Naive thymus-derived CD8-positive, alpha-beta T cell (primary cell): ENCODE data around the gene M1AP. TPM values are rescaled to one million over a fixed set of nuclear protein-coding genes. Genes with fewer than 3 reads are reported as not detected.

Source experiments
- ATAC-seq, 2 donors: fragments of 150-1000 bp; cut with Tn5 transposase in 1 of 2; sonication (Bioruptor Pico), chemical (Tn5 transposase) in 1 of 2; 1 replicate in 1 of 2; 2 replicates in 1 of 2; pipeline ENCODE4 v1.10.0; 2021; ENCODE audit warnings: mild to moderate bottlenecking in 2 of 2, moderate library complexity in 2 of 2
- POLR2A ChIA-PET: fragments of 350-600 bp; sonication (Branson Sonifier 250); formaldehyde crosslinking; loops from one replicate; lab custom pipeline; 2021; ENCODE audit warnings: antibody characterized with exemption; lab: Charles Lee
- DNase-seq, 10 donors: peaks; one replicate each; pipeline versions ENCODE4 v3.0.0 to v3.0.0-alpha.2; 2020 to 2022
- H3K27ac Mint-ChIP-seq, 10 donors: one replicate each; pipeline ENCODE4 v1.8.0; 2020 to 2022; ENCODE audit warnings: mild to moderate bottlenecking in 10 of 10, mixed read lengths in 10 of 10, moderate library complexity in 4 of 10, inconsistent platforms in 1 of 10
- H3K27me3 Mint-ChIP-seq, 5 donors: one replicate each; pipeline ENCODE4 v1.8.0; 2021 to 2022; ENCODE audit warnings: mixed read lengths in 5 of 5
- H3K36me3 Mint-ChIP-seq, 3 donors: one replicate each; pipeline ENCODE4 v1.8.0; 2020 to 2022; ENCODE audit warnings: mixed read lengths in 3 of 3, mild to moderate bottlenecking in 2 of 3, inconsistent platforms in 1 of 3
- H3K4me1 Mint-ChIP-seq, 4 donors: one replicate each; pipeline ENCODE4 v1.8.0; 2021 to 2022; ENCODE audit warnings: mixed read lengths in 4 of 4
- H3K4me3 Mint-ChIP-seq, 10 donors: one replicate each; pipeline ENCODE4 v1.8.0; 2020 to 2022; ENCODE audit warnings: mild to moderate bottlenecking in 10 of 10, mixed read lengths in 10 of 10, moderate library complexity in 6 of 10, inconsistent platforms in 1 of 10
- H3K9me3 Mint-ChIP-seq, 9 donors: one replicate each; pipeline ENCODE4 v1.8.0; 2020 to 2022; ENCODE audit warnings: mixed read lengths in 9 of 9, mild to moderate bottlenecking in 3 of 9, inconsistent platforms in 1 of 9, moderate library complexity in 1 of 9
- polyA plus RNA-seq, 3 donors: library from polyadenylated mRNA; unstranded; fragments of 300-500 nt; fragmentation: Illumina TruSeq; gene quantifications; one replicate each; pipeline ENCODE4 v1.2.3, GENCODE V29; 2021
- total RNA-seq, 8 experiments: library from RNA in 2 of 8; stranded (reverse) in 2 of 8; gene quantifications; one replicate each; pipeline ENCODE4 v1.2.3 and lab custom pipeline; 2021 to 2026

Gene M1AP, protein sequence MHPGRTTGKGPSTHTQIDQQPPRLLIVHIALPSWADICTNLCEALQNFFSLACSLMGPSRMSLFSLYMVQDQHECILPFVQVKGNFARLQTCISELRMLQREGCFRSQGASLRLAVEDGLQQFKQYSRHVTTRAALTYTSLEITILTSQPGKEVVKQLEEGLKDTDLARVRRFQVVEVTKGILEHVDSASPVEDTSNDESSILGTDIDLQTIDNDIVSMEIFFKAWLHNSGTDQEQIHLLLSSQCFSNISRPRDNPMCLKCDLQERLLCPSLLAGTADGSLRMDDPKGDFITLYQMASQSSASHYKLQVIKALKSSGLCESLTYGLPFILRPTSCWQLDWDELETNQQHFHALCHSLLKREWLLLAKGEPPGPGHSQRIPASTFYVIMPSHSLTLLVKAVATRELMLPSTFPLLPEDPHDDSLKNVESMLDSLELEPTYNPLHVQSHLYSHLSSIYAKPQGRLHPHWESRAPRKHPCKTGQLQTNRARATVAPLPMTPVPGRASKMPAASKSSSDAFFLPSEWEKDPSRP
- total RNA-seq (not detected), polyA plus RNA-seq (under 1 TPM in 1 of 3 donors, not detected in 2; 0.10 TPM), total RNA-seq (lab: John Stamatoyannopoulos, UW) (0 to 0.21 (median 0.03) reads per million in 6 experiments)

DNA sequence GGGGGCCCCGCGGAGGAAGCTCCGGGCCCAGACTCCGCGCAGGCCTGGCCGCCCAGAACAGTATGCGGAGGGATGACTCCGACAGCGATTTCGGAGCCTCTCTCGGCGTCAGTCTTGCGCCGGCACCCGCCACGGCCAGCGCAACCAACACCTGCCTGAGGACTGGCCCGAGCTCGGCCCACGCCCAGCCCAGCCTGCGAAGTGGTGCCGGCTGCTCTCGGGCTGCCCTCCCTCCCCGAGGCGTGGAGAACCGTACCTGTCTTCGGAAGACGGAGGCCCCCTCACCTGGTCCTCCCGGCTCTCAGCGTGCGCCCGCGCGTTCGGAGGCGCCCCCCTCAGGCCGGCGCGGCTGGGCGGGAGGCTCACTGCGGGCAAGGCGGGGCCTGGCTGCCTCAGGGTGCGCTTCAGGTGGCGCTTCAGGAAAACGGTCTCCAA, at the start of gene M1AP:
TSS of gene M1AP (minus strand) at position 322 of the 435 bp plus-strand sequence. CDS start 8,055 bp downstream, outside the sequence.
- DNase-seq (peak in 3 of 10 donors; percentile 9 to 12 (median 12)), ATAC-seq (peak; percentile 56 to 81)
- Mint-ChIP-seq H3K36me3 (peaks cover 0 to 7% (median 5%) of the 10 kb centered on the region in 3 donors), H3K9me3 (no peaks in the 10 kb centered on the region), H3K27ac (peak within 1 kb of the TSS in 1 of 10 donors; percentile 61), H3K27me3 (peaks cover 21 to 41% (median 33%) of the 10 kb centered on the region in 5 donors), H3K4me3 (peak within 1 kb of the TSS in 1 of 10 donors; percentile 41), H3K4me1 (peaks cover 4 to 6% (median 5%) of the 10 kb centered on the region in 4 donors)
- POLR2A ChIA-PET, result no interaction called here

- POLR2A ChIA-PET, result no interaction called here
- Mint-ChIP-seq H3K4me1 (peaks cover 0 to 5% (median 0%) of the 10 kb centered on the region in 4 donors), H3K36me3 (peaks cover 9 to 22% (median 17%) of the 10 kb centered on the region in 3 donors), H3K9me3 (no peaks in the 10 kb centered on the region), H3K4me3 (no peak overlapping the region), H3K27ac (no peak overlapping the region), H3K27me3 (peaks cover 0 to 3% (median 0%) of the 10 kb centered on the region in 5 donors)
- DNase-seq (no peak), ATAC-seq (no peak)
Observed at GRCh38 chr2:74696829-74697228, 48.7 kb upstream of the M1AP start.

GRCh38 chr2:74695663-74696062, 47.5 kb upstream of the M1AP start:
- DNase-seq (no peak), ATAC-seq (no peak)
- POLR2A ChIA-PET, result no interaction called here
- H3K36me3 Mint-ChIP-seq, result peaks cover 9 to 20% (median 13%) of the 10 kb centered on the region in 3 donors
- H3K27me3 Mint-ChIP-seq, result peaks cover 0 to 3% (median 0%) of the 10 kb centered on the region in 5 donors
- no peak overlapping the region for H3K4me3 Mint-ChIP-seq
- H3K27ac Mint-ChIP-seq, result no peak overlapping the region
- H3K4me1 Mint-ChIP-seq, result peaks cover 0 to 5% (median 1%) of the 10 kb centered on the region in 4 donors
- no peaks in the 10 kb centered on the region for H3K9me3 Mint-ChIP-seq

GRCh38 chr2:74694281-74694680, 46.2 kb upstream of the M1AP start:
- peaks cover 5 to 13% (median 13%) of the 10 kb centered on the region in 3 donors for H3K36me3 Mint-ChIP-seq

DNA sequence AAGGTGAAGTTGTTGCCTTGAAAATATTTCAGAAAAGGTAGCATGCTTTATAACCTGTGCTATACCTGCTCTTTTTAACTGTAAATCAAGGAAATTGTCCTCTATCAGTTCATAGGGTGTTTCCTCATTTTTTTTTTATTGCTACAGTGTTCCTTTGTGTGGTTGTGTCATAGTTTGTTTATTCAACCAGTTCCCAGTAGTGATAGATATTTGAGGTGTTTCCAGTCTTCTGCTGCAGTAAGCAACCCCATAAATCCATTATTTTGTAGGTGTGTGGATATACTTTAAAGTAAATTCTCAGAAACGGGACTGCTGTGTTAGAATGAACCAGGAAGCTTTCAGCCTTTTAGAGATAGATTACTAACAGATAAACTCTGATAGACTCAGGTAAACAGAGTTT, 45.5 kb upstream of the M1AP start:
- ATAC-seq (no peak), DNase-seq (no peak)
- Mint-ChIP-seq H3K9me3 (no peaks in the 10 kb centered on the region), H3K4me1 (peaks cover 0 to 3% (median 0%) of the 10 kb centered on the region in 4 donors), H3K4me3 (no peak overlapping the region), H3K27ac (no peak overlapping the region), H3K36me3 (peaks cover 0 to 9% (median 8%) of the 10 kb centered on the region in 3 donors), H3K27me3 (peaks cover 0 to 3% (median 0%) of the 10 kb centered on the region in 5 donors)
- POLR2A ChIA-PET, result no interaction called here

More at GRCh38 chr2:74694281-74694680, 46.2 kb upstream of the M1AP start:
- DNase-seq, result no peak
- Mint-ChIP-seq H3K27ac (no peak overlapping the region), H3K4me3 (no peak overlapping the region), H3K9me3 (no peaks in the 10 kb centered on the region), H3K4me1 (peaks cover 0 to 3% (median 0%) of the 10 kb centered on the region in 4 donors), H3K27me3 (peaks cover 0 to 3% (median 0%) of the 10 kb centered on the region in 5 donors)
- ATAC-seq, result no peak
- POLR2A ChIA-PET, result no interaction called here

DNA sequence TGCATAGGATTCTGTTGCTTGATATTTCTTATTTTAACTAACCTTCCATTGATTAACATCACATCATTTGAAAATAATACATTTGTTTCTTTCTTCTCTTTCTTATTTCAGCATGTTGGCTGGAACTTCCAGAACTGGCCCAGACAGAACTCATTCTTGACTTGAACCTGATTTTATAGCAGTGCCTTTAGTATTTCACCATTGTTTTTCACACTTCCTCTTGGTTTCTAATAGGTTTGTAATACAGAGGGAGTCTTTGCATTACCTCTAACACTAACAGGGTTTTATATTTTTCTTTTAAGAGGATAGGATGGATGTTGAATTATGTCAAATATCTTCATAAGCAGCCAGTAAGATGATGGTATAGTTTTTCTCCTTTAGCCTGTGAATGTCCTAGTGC, 45.1 kb upstream of the M1AP start:
- no peak overlapping the region for H3K4me3 Mint-ChIP-seq
- peaks cover 0 to 3% (median 0%) of the 10 kb centered on the region in 4 donors for H3K4me1 Mint-ChIP-seq
- H3K36me3 Mint-ChIP-seq, result peaks cover 0 to 9% (median 8%) of the 10 kb centered on the region in 3 donors
- POLR2A ChIA-PET, result no interaction called here
- H3K9me3 Mint-ChIP-seq, result no peaks in the 10 kb centered on the region
- peaks cover 0 to 3% (median 0%) of the 10 kb centered on the region in 5 donors for H3K27me3 Mint-ChIP-seq
- DNase-seq, result no peak
- no peak overlapping the region for H3K27ac Mint-ChIP-seq
- ATAC-seq, result no peak

DNA sequence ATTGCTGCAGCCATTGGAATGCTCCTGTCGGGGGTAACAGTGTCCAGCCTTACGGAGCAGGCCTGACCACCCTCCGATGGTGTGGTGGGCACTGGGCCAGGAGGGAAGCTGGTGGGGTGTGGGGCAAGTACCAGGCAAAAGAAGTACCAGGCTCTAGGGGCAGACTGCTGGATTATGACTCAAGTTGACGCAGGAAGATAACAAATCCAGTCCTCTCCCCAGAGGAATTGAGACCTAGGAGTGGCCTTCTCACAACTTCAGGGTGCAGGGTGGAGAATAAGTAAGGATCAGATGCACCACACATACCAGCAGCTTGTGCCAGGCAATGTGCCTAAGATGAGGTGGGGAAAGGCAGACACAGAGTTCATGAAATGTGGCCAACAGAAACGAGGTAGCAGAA, 43.8 kb upstream of the M1AP start:
- no peak for ATAC-seq
- Mint-ChIP-seq H3K36me3 (peaks cover 0 to 8% (median 8%) of the 10 kb centered on the region in 3 donors), H3K27ac (peak overlapping the region in 1 of 10 donors; percentile 58), H3K4me1 (peaks cover 0 to 3% (median 0%) of the 10 kb centered on the region in 4 donors), H3K4me3 (no peak overlapping the region), H3K9me3 (no peaks in the 10 kb centered on the region), H3K27me3 (peaks cover 0 to 3% (median 0%) of the 10 kb centered on the region in 5 donors)
- no peak for DNase-seq
- POLR2A ChIA-PET, result no interaction called here

- no peak overlapping the region for H3K4me3 Mint-ChIP-seq
- DNase-seq (peak in 4 of 10 donors; percentile 9 to 32 (median 25)), ATAC-seq (peak; percentile 35 to 52)
- no peaks in the 10 kb centered on the region for H3K9me3 Mint-ChIP-seq
- peaks cover 0 to 3% (median 0%) of the 10 kb centered on the region in 5 donors for H3K27me3 Mint-ChIP-seq
- H3K36me3 Mint-ChIP-seq, result peaks cover 0 to 10% (median 4%) of the 10 kb centered on the region in 3 donors
- no peak overlapping the region for H3K27ac Mint-ChIP-seq
- POLR2A ChIA-PET, result no interaction called here
- H3K4me1 Mint-ChIP-seq, result peaks cover 0 to 3% (median 1%) of the 10 kb centered on the region in 4 donors
Observed at GRCh38 chr2:74690571-74690970, 42.4 kb upstream of the M1AP start.

- ATAC-seq (no peak), DNase-seq (no peak)
- POLR2A ChIA-PET, result no interaction called here
- H3K36me3 Mint-ChIP-seq, result peaks cover 0 to 7% (median 0%) of the 10 kb centered on the region in 3 donors
- no peak overlapping the region for H3K4me3 Mint-ChIP-seq
- no peaks in the 10 kb centered on the region for H3K9me3 Mint-ChIP-seq
- H3K27me3 Mint-ChIP-seq, result no peaks in the 10 kb centered on the region
- H3K27ac Mint-ChIP-seq, result no peak overlapping the region
- peaks cover 0 to 3% (median 1%) of the 10 kb centered on the region in 4 donors for H3K4me1 Mint-ChIP-seq
Observed at GRCh38 chr2:74689671-74690070, 41.5 kb upstream of the M1AP start.

DNA sequence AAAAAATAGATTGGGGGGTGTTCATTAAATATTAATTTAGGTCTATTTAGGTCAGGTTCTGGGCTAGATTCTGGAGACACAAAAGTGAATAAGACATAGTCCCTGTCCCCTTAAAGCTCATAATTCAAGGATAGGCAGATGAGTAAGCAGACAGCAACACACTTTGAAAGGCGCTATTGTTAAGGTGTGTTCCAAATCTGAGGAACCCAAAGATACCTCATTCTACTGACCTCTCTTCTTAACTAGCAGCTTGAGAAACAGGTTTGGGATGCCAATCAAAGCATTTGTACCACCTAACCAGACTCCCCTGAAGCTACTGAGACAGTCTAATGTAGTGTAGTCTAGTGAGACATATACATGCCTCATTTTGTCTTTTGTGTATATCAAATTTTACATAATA, 40.8 kb upstream of the M1AP start:
- no peak overlapping the region for H3K27ac Mint-ChIP-seq
- DNase-seq (no peak), ATAC-seq (no peak)
- H3K36me3 Mint-ChIP-seq, result peaks cover 0 to 7% (median 0%) of the 10 kb centered on the region in 3 donors
- POLR2A ChIA-PET, result no interaction called here
- H3K4me1 Mint-ChIP-seq, result peaks cover 0 to 3% (median 1%) of the 10 kb centered on the region in 4 donors
- H3K9me3 Mint-ChIP-seq, result no peaks in the 10 kb centered on the region
- H3K4me3 Mint-ChIP-seq, result no peak overlapping the region
- H3K27me3 Mint-ChIP-seq, result no peaks in the 10 kb centered on the region

- POLR2A ChIA-PET, result no interaction called here
- H3K4me3 Mint-ChIP-seq, result no peak overlapping the region
- peaks cover 0 to 2% (median 0%) of the 10 kb centered on the region in 4 donors for H3K4me1 Mint-ChIP-seq
- no peak for ATAC-seq
- no peaks in the 10 kb centered on the region for H3K27me3 Mint-ChIP-seq
- no peak for DNase-seq
- H3K9me3 Mint-ChIP-seq, result no peaks in the 10 kb centered on the region
- H3K36me3 Mint-ChIP-seq, result peaks cover 0 to 11% (median 3%) of the 10 kb centered on the region in 3 donors
- H3K27ac Mint-ChIP-seq, result peak overlapping the region in 1 of 10 donors; percentile 61
Observed at GRCh38 chr2:74685408-74685807, 37.3 kb upstream of the M1AP start.

DNA sequence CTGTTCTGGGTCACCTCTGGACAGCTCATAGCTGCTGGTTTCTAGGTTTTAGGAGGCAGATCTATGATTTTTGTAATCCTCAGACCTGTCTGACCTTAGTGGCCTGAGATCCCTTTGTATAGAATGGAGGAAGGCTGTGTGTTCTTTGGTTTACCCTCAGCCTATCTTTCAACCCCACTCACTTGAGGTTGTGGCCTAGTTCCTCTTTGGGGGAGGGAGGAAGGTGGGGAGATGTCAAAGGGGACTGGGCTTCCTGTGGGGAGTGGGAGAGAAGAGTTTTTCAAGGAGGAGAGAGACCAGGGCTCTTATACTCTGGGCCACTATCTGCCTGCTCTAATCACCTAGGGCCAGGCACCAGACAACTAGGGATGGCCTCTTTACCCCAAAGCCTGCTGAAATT, 34.4 kb upstream of the M1AP start:
- Mint-ChIP-seq H3K27ac (peak overlapping the region in 5 of 10 donors; percentile 4 to 60 (median 16)), H3K4me3 (no peak overlapping the region), H3K4me1 (peaks cover 0 to 2% (median 0%) of the 10 kb centered on the region in 4 donors), H3K9me3 (no peaks in the 10 kb centered on the region), H3K27me3 (no peaks in the 10 kb centered on the region), H3K36me3 (peaks cover 0 to 35% (median 7%) of the 10 kb centered on the region in 3 donors)
- ATAC-seq (no peak), DNase-seq (no peak)
- POLR2A ChIA-PET, result no interaction called here

DNA sequence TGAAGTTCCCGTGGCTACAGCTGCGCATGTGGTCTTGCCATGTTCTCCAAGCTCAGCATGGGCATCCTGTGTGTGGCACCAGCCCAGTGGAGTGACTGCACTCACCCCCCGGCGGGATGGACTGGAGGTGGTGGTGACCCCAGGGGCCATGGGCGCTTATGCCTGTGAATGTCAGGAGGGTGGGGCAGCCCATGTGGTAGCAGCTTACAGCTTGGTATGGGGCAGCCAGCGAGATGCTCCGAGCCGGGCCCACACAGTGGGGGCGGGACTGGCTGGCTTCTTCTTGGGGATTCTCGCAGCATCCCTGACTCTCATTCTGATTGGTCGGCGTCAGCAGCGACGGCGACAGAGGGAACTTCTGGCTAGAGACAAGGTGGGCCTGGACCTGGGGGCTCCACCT, 31.5 kb upstream of the M1AP start:
- no peak for ATAC-seq
- no peak overlapping the region for H3K27ac Mint-ChIP-seq
- peaks cover 9 to 58% (median 22%) of the 10 kb centered on the region in 3 donors for H3K36me3 Mint-ChIP-seq
- no peaks in the 10 kb centered on the region for H3K4me1 Mint-ChIP-seq
- POLR2A ChIA-PET, result no interaction called here
- H3K27me3 Mint-ChIP-seq, result no peaks in the 10 kb centered on the region
- H3K4me3 Mint-ChIP-seq, result no peak overlapping the region
- DNase-seq, result no peak
- no peaks in the 10 kb centered on the region for H3K9me3 Mint-ChIP-seq
